Progenitor cell of endocrine pancreas (in vitro differentiated cells): ENCODE data around the gene VPS4B. TPM values are rescaled to one million over a fixed set of nuclear protein-coding genes. Genes with fewer than 3 reads are reported as not detected.
"Not testable (repeated sequence)": the region's sequence is repeated elsewhere in the genome, so short reads cannot be mapped to it uniquely, and the experiment has no call there.

ENCODE experiments used
- DNase-seq: peaks from one replicate; pipeline ENCODE4 v3.0.0; 2021; ENCODE audit warnings: low spot score; ENCODE audit not compliant: unreplicated experiment
- H3K27ac Mint-ChIP-seq: 2 replicates; pipeline ENCODE4 v1.8.0; 2021; ENCODE audit warnings: mild to moderate bottlenecking, moderate library complexity, mixed read lengths
- H3K27me3 Mint-ChIP-seq: 2 replicates; pipeline ENCODE4 v1.8.0; 2021; ENCODE audit warnings: mixed read lengths
- H3K36me3 Mint-ChIP-seq: 2 replicates; pipeline ENCODE4 v1.8.0; 2022; ENCODE audit warnings: mixed read lengths; ENCODE audit not compliant: insufficient read depth
- H3K4me1 Mint-ChIP-seq: 2 replicates; pipeline ENCODE4 v1.8.0; 2021; ENCODE audit warnings: low read depth, mixed read lengths
- H3K4me3 Mint-ChIP-seq: 2 replicates; pipeline ENCODE4 v1.8.0; 2021; ENCODE audit warnings: low read depth, mild to moderate bottlenecking, moderate library complexity, mixed read lengths
- H3K9me3 Mint-ChIP-seq: 2 replicates; pipeline ENCODE4 v1.8.0; 2021; ENCODE audit warnings: low read depth, mixed read lengths
- CTCF ChIP-seq: fragments of 200-600 bp; sonication (generic); IDR thresholded peaks from one replicate; pipeline ENCODE4 v1.5.0; 2021; ENCODE audit warnings: antibody characterized with exemption, mild to moderate bottlenecking; ENCODE audit not compliant: unreplicated experiment
- total RNA-seq: library from RNA; stranded (reverse); gene quantifications from 2 replicates; pipeline ENCODE4 v1.2.1, GENCODE V29; 2021

VPS4B gene
- total RNA-seq, 1 donor from 2014 or later: 56.4 TPM

- peak within 1 kb of the TSS; percentile 89 for H3K27ac Mint-ChIP-seq
Measured at GRCh38 chr18:63367053-63367953, 55.0 kb downstream of the VPS4B start, which contains the start of gene KDSR. Gene KDSR (minus strand): TSS chr18:63367206. CDS start chr18:63367118, 88 bp downstream.

DNA sequence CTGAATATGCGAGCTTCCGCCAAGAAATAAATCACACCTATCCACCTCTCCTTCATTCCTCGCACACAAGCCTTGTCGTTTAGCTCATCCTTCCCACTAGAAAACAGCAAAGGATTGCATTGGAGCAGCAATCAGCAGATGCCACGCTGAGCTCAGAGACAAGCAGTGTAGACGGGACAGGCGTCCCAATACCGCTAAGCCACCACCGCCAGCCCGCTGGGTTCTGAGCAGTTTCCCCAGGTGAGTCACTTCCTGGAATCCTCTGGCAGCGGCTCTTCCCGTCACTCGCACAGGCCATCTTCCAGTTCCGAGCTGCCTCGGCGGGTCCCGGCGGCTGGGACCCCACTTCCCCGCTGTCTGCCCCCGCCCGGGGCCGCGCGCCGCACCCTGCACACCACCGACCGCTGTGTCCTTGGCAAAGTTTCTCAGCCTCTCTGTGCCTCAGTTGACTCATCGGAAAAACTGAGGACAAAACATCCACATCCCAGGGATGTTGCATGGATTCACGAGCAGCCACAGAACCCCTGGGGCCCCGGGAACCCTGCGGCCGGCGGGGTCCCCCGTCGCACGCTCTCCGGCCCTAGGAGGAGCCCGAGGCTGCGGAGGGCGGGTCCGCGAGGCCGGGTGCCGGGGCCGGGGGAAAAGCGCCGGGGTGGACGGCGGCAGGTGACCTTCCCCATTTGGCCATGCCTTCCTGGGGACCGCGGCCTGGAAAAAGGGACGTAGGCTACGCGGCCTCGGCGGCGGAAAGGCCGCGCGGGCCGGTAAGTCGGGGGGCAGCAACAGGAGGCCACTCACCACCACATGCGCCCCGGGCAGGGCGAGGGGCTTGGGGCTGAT lies 55.8 kb downstream of the VPS4B start:
- peaks cover 7% of the 10 kb centered on the region for H3K4me1 Mint-ChIP-seq
- peak overlapping the region; percentile 89 for H3K27ac Mint-ChIP-seq
- TF ChIP-seq CTCF: no peak
- DNase-seq: peak; percentile 20
- H3K27me3 Mint-ChIP-seq: no peaks in the 10 kb centered on the region
- H3K9me3 Mint-ChIP-seq: peaks cover 15% of the 10 kb centered on the region
- peak overlapping the region; percentile 94 for H3K4me3 Mint-ChIP-seq
- H3K36me3 Mint-ChIP-seq: peaks cover 15% of the 10 kb centered on the region

More at GRCh38 chr18:63367053-63367953, 55.0 kb downstream of the VPS4B start, which contains the start of gene KDSR:
- Mint-ChIP-seq H3K4me3 (peak within 1 kb of the TSS; percentile 94), H3K27me3 (no peaks in the 10 kb centered on the region), H3K4me1 (peaks cover 7% of the 10 kb centered on the region), H3K9me3 (peaks cover 15% of the 10 kb centered on the region), H3K36me3 (peaks cover 11% of the 10 kb centered on the region)
- DNase-seq: peak; percentile 91
- no peak for TF ChIP-seq CTCF

GRCh38 chr18:63365876-63366212 lies 56.4 kb downstream of the VPS4B start:
- H3K27ac Mint-ChIP-seq: peak overlapping the region; percentile 89
- H3K9me3 Mint-ChIP-seq: peaks cover 15% of the 10 kb centered on the region
- no peak for TF ChIP-seq CTCF
- H3K27me3 Mint-ChIP-seq: no peaks in the 10 kb centered on the region
- peaks cover 15% of the 10 kb centered on the region for H3K36me3 Mint-ChIP-seq
- DNase-seq: no peak
- peaks cover 7% of the 10 kb centered on the region for H3K4me1 Mint-ChIP-seq
- peak overlapping the region; percentile 94 for H3K4me3 Mint-ChIP-seq

GRCh38 chr18:63363951-63364350 lies 58.3 kb downstream of the VPS4B start:
- no peak for TF ChIP-seq CTCF
- DNase-seq: no peak
- Mint-ChIP-seq H3K36me3 (peaks cover 18% of the 10 kb centered on the region), H3K4me1 (peaks cover 7% of the 10 kb centered on the region), H3K27me3 (no peaks in the 10 kb centered on the region), H3K4me3 (no peak overlapping the region), H3K27ac (no peak overlapping the region), H3K9me3 (peaks cover 13% of the 10 kb centered on the region)

DNA sequence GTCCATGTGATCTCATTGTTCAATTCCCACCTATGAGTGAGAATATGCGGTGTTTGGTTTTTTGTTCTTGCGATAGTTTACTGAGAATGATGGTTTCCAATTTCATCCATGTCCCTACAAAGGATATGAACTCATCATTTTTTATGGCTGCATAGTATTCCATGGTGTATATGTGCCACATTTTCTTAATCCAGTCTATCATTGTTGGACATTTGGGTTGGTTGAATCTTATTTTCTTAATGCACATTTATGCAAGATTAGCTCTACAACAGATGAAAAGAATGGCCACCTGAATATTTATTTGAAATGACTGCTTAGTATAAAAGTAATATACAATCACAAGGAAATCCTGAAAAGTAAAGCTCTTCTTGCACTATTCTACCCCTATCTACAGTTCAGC lies 58.9 kb downstream of the VPS4B start:
- not testable (repeated sequence) for H3K9me3 Mint-ChIP-seq, H3K27ac Mint-ChIP-seq, H3K27me3 Mint-ChIP-seq, H3K4me3 Mint-ChIP-seq, H3K4me1 Mint-ChIP-seq, DNase-seq
- peaks cover 18% of the 10 kb centered on the region for H3K36me3 Mint-ChIP-seq
